ENCODE data around the gene TNNT3.

DNA sequence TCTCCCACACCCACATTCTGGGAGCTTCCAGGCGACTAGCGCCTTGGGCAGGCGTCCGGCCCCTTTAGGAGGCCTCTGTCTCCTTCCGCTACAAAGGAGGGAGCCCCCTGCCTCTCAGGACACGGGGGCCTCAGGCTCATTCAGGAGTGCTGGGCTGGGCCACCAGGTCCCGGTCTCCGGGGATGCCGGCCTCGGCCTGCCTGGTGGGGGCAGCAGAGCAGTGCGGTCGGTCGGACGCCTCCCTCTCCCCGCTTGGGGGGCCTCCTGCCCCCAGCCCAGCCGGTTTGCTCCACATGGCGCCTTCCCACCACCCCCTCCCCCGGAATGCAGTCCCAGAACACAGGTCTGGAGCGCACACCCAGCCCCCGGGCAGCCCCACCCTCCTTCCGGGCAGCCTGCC lies 49.5 kb downstream of the TNNT3 start:
- TF ChIP-seq, protein P1, sequence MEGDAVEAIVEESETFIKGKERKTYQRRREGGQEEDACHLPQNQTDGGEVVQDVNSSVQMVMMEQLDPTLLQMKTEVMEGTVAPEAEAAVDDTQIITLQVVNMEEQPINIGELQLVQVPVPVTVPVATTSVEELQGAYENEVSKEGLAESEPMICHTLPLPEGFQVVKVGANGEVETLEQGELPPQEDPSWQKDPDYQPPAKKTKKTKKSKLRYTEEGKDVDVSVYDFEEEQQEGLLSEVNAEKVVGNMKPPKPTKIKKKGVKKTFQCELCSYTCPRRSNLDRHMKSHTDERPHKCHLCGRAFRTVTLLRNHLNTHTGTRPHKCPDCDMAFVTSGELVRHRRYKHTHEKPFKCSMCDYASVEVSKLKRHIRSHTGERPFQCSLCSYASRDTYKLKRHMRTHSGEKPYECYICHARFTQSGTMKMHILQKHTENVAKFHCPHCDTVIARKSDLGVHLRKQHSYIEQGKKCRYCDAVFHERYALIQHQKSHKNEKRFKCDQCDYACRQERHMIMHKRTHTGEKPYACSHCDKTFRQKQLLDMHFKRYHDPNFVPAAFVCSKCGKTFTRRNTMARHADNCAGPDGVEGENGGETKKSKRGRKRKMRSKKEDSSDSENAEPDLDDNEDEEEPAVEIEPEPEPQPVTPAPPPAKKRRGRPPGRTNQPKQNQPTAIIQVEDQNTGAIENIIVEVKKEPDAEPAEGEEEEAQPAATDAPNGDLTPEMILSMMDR (IDR thresholded peaks at IDR 0.05) = no peak
- no peak for TF ChIP-seq EP300 (IDR thresholded peaks at IDR 0.05; ENCODE audit: low read depth)
- TF ChIP-seq POLR2A (IDR thresholded peaks at IDR 0.05) = no peak
